Loucy (cell line): ENCODE results near the gene TUBA4B.

Experiments used
- EZH2phosphoT487 ChIP-seq: fragments of 200-600 bp; IDR thresholded peaks from 2 replicates; pipeline ENCODE4 v1.6.1; 2018; ENCODE audit warnings: antibody characterized with exemption, mild to moderate bottlenecking, moderate library complexity, borderline replicate concordance
- TF ChIP-seq, protein P1 (sequence below): fragments of 200-600 bp; sonication (generic); conservative IDR thresholded peaks from 2 replicates; pipeline ENCODE4 v1.5.1; 2014; ENCODE audit warnings: mild to moderate bottlenecking, antibody characterized with exemption, low read length

DNA sequence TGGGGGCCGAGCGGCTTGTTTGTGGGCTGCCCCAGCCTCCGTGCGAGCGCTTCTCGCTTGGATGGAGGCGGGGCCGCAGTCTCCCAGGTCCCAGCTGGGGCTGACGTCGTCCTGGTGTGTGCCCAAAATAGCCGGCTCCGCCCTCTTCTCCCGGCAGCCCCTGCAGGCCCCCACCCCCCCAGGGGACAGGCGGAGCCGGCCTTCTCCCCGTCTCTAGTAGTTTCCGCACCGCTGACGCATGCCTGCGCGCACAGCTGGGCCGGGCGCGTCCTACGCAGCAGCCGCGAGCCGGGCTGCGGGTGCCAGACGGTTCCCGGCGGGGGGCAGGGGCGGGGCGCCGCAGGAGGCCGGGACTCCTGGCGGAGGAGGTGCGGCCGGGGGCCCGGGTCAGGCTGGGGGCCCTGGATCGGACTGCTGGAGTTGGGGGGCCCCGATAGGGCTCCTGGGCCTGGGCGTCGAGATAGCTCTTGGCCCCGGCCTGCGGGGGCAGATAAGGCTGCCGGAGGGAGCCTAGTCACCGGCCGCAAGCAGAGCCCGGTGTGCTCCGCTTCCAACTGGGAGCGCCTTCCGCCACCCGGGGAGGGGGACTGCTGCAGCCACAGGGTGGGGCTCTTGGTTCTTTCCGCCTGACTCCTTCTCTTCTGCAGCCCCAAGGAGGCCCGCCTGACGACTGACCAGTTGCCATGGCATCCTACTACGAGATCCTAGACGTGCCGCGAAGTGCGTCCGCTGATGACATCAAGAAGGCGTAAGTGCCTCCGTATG, 26.3 kb downstream of the TUBA4B start, which contains the start of gene DNAJB2:
- TF ChIP-seq, protein P1, sequence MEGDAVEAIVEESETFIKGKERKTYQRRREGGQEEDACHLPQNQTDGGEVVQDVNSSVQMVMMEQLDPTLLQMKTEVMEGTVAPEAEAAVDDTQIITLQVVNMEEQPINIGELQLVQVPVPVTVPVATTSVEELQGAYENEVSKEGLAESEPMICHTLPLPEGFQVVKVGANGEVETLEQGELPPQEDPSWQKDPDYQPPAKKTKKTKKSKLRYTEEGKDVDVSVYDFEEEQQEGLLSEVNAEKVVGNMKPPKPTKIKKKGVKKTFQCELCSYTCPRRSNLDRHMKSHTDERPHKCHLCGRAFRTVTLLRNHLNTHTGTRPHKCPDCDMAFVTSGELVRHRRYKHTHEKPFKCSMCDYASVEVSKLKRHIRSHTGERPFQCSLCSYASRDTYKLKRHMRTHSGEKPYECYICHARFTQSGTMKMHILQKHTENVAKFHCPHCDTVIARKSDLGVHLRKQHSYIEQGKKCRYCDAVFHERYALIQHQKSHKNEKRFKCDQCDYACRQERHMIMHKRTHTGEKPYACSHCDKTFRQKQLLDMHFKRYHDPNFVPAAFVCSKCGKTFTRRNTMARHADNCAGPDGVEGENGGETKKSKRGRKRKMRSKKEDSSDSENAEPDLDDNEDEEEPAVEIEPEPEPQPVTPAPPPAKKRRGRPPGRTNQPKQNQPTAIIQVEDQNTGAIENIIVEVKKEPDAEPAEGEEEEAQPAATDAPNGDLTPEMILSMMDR = no peak
- TF ChIP-seq EZH2phosphoT487 = no peak
